CD4-positive, alpha-beta T cell treated with Interleukin-1 beta for 1 hour (primary cell): Measurements from ENCODE around the gene MGST1.
"Not testable (repeated sequence)": the region's sequence is repeated elsewhere in the genome, so short reads cannot be mapped to it uniquely, and the experiment has no call there.

Experiments used
- DNase-seq, 2 donors: peaks; one replicate each; pipeline ENCODE4 v3.0.0-alpha.2; 2020 to 2022

MGST1 gene

GRCh38 chr12:16358878-16359277 lies 11.4 kb downstream of the MGST1 start:
- no peak for DNase-seq

- DNase-seq: peak; percentile 1 to 8
These were observed 12.4 kb downstream of the MGST1 start for GRCh38 chr12:16359512-16360491.

- DNase-seq: no peak
These were observed 13.8 kb downstream of the MGST1 start for GRCh38 chr12:16361142-16361783.

- no peak for DNase-seq
These were observed 15.1 kb downstream of the MGST1 start for GRCh38 chr12:16362550-16362949.

GRCh38 chr12:16369156-16369555 lies 21.7 kb downstream of the MGST1 start:
- DNase-seq: no peak

- no peak for DNase-seq
These were observed 22.7 kb downstream of the MGST1 start for GRCh38 chr12:16370096-16370495.

GRCh38 chr12:16382652-16383312 lies 35.3 kb downstream of the MGST1 start:
- not testable (repeated sequence) for DNase-seq

GRCh38 chr12:16384732-16385131 lies 37.3 kb downstream of the MGST1 start:
- no peak for DNase-seq

GRCh38 chr12:16385782-16386646 lies 38.6 kb downstream of the MGST1 start:
- DNase-seq: no peak

GRCh38 chr12:16387919-16388318 lies 40.5 kb downstream of the MGST1 start:
- DNase-seq: no peak

GRCh38 chr12:16389594-16389993 lies 42.1 kb downstream of the MGST1 start:
- DNase-seq: peak in 1 of 2 donors; percentile 2

- DNase-seq: no peak
These were observed 45.5 kb downstream of the MGST1 start for GRCh38 chr12:16392846-16393535.

GRCh38 chr12:16399101-16399500 lies 51.7 kb downstream of the MGST1 start:
- no peak for DNase-seq

- not testable (repeated sequence) for DNase-seq
These were observed 54.4 kb downstream of the MGST1 start for GRCh38 chr12:16401835-16402234.

- no peak for DNase-seq
These were observed 59.9 kb downstream of the MGST1 start for GRCh38 chr12:16407346-16407745.
